Hepatocyte (in vitro differentiated cells): Measurements from ENCODE around the gene SLC9A2. TPM values are rescaled to one million over a fixed set of nuclear protein-coding genes. Genes with fewer than 3 reads are reported as not detected.

Source experiments
- DNase-seq: peaks from one replicate; pipeline ENCODE4 v3.0.0-alpha.2; 2016; ENCODE audit warnings: low spot score
- H2AFZ ChIP-seq: fragments of 200-600 bp; sonication (generic); 2 replicates; pipeline ENCODE4 v1.6.0; 2016; ENCODE audit warnings: antibody characterized with exemption, mild to moderate bottlenecking
- H3K27ac ChIP-seq: fragments of 200-600 bp; sonication (generic); 2 replicates; pipeline ENCODE4 v1.5.1; 2016; ENCODE audit warnings: mild to moderate bottlenecking
- H3K27me3 ChIP-seq: fragments of 200-600 bp; sonication (generic); 2 replicates; pipeline ENCODE4 v1.6.1; 2016
- H3K36me3 ChIP-seq: fragments of 200-600 bp; sonication (generic); replicated peaks from 2 replicates; pipeline ENCODE4 v1.5.1; 2016; ENCODE audit warnings: low read depth; ENCODE audit not compliant: insufficient read depth
- H3K4me1 ChIP-seq: fragments of 200-600 bp; sonication (generic); 2 replicates; pipeline ENCODE4 v1.5.1; 2016; ENCODE audit warnings: mild to moderate bottlenecking, moderate library complexity; ENCODE audit not compliant: insufficient read depth
- H3K4me2 ChIP-seq: fragments of 200-600 bp; sonication (generic); 2 replicates; pipeline ENCODE4 v1.6.0; 2016
- H3K4me3 ChIP-seq: fragments of 200-600 bp; sonication (generic); 2 replicates; pipeline ENCODE4 v1.5.1; 2016; ENCODE audit warnings: mild to moderate bottlenecking
- H3K79me2 ChIP-seq: fragments of 200-600 bp; sonication (generic); 2 replicates; pipeline ENCODE4 v1.6.0; 2017; ENCODE audit warnings: mild to moderate bottlenecking
- H3K9me2 ChIP-seq: fragments of 200-600 bp; sonication (generic); replicated peaks from 2 replicates; pipeline ENCODE4 v1.6.0; 2017; ENCODE audit warnings: mild to moderate bottlenecking; ENCODE audit not compliant: insufficient read depth
- H3K9me3 ChIP-seq: fragments of 200-600 bp; sonication (generic); 2 replicates; pipeline ENCODE4 v1.5.1; 2016; ENCODE audit warnings: low read depth, mild to moderate bottlenecking
- H4K20me1 ChIP-seq: fragments of 200-600 bp; sonication (generic); 2 replicates; pipeline ENCODE4 v1.6.0; 2016; ENCODE audit warnings: mild to moderate bottlenecking; ENCODE audit not compliant: insufficient read depth, poor library complexity, severe bottlenecking
- EZH2 ChIP-seq: fragments of 200-600 bp; sonication (generic); IDR thresholded peaks from 2 replicates; pipeline ENCODE4 v1.6.1; 2016; ENCODE audit warnings: antibody characterized with exemption, mild to moderate bottlenecking, borderline replicate concordance
- EZH2phosphoT487 ChIP-seq: fragments of 200-600 bp; sonication (generic); IDR thresholded peaks from one replicate; pipeline ENCODE4 v1.6.1; 2018; ENCODE audit warnings: antibody characterized with exemption, mild to moderate bottlenecking, low read depth, moderate library complexity; ENCODE audit not compliant: unreplicated experiment, severe bottlenecking
- WGBS: methylation state at CpG from one replicate; pipeline ENCODE4 v1.1.6; 2016; ENCODE audit warnings: low lambda C conversion rate; ENCODE audit errors: missing lambda C conversion rate; 5-methylcytosine and 5-hydroxymethylcytosine counted together
- polyA plus RNA-seq: library from polyadenylated mRNA; unstranded; fragments of >200 nt; fragmentation: Nextera tagmentation; extraction: Ambion mirVana; gene quantifications from 2 replicates; pipeline ENCODE4 v1.2.1, GENCODE V29; 2016
- total RNA-seq: library from RNA; depleted of rRNA; stranded (reverse); fragments of >200 nt; gene quantifications from 2 replicates; pipeline ENCODE4 v1.2.3, GENCODE V29; 2014
- TF ChIP-seq, protein P1 (sequence below): fragments of 200-600 bp; sonication (generic); IDR thresholded peaks from 2 replicates; pipeline ENCODE4 v1.5.1; 2016; ENCODE audit warnings: antibody characterized with exemption, mild to moderate bottlenecking; ENCODE audit not compliant: poor library complexity

SLC9A2 gene
- total and polyA plus RNA-seq, 2 experiments from 2014 or later, result 1.1 to 2.1 TPM

DNA sequence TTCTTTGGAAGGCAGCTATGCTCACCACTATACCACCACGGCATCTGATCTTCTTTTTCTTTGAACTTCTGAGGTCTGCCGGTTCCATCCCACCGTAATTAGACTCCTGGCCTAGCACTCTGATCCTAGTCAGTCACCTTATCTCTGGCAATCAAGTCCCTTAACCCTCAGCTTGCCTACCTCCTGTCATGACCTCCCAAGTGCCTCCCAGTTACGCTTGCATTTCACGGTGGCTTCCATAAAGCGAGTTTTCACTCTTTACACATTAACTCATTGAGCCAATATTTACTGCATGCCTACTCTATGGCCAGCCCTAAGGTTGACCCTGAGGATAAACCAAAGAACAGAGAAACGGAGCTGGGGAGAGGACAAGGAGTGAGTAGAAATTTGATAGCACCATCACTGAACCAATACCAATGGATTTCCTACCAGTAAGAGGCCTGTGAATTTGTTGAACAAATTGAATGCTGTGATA, 104.7 kb downstream of the SLC9A2 start:
- WGBS, result 41% methylated on average over 7 of the region's 7 CpGs
- Histone ChIP-seq H4K20me1 (no peaks in the 10 kb centered on the region), H3K4me2 (no peak overlapping the region), H3K4me3 (no peak overlapping the region), H3K36me3 (no peaks in the 10 kb centered on the region), H3K27ac (no peak overlapping the region), H3K9me3 (no peaks in the 10 kb centered on the region), H3K4me1 (no peaks in the 10 kb centered on the region), H3K9me2 (no peaks in the 10 kb centered on the region), H3K27me3 (no peaks in the 10 kb centered on the region), H2AFZ (no peak overlapping the region), H3K79me2 (no peaks in the 10 kb centered on the region)
- DNase-seq, result peak; percentile 10
- TF ChIP-seq, protein P1, sequence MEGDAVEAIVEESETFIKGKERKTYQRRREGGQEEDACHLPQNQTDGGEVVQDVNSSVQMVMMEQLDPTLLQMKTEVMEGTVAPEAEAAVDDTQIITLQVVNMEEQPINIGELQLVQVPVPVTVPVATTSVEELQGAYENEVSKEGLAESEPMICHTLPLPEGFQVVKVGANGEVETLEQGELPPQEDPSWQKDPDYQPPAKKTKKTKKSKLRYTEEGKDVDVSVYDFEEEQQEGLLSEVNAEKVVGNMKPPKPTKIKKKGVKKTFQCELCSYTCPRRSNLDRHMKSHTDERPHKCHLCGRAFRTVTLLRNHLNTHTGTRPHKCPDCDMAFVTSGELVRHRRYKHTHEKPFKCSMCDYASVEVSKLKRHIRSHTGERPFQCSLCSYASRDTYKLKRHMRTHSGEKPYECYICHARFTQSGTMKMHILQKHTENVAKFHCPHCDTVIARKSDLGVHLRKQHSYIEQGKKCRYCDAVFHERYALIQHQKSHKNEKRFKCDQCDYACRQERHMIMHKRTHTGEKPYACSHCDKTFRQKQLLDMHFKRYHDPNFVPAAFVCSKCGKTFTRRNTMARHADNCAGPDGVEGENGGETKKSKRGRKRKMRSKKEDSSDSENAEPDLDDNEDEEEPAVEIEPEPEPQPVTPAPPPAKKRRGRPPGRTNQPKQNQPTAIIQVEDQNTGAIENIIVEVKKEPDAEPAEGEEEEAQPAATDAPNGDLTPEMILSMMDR, result no peak
- TF ChIP-seq EZH2phosphoT487 (no peak), EZH2 (no peak)

DNA sequence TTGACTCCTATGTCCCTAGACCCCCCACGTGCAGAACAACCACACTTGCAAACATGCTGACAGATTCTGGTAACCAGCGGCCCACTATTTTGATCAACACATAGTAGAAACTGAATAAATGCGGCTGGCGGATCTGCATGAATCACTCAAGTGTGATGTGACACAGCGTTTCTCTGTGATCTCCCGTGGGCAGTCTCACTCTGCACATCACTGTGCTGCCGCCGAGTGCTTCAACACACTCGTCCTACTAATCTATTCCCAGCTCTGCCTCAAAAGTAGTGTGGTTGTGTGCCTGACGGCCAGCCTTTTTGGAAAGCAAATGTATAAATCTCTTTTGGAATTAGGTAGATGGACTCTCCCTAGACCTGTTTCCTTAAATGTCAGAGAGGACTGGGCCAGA, 105.2 kb downstream of the SLC9A2 start:
- 87% methylated on average over 10 of the region's 10 CpGs for WGBS
- no peaks in the 10 kb centered on the region for H3K9me2 ChIP-seq
- no peak overlapping the region for H3K4me2 ChIP-seq
- no peak overlapping the region for H3K4me3 ChIP-seq
- no peaks in the 10 kb centered on the region for H3K36me3 ChIP-seq
- H3K27ac ChIP-seq, result no peak overlapping the region
- no peaks in the 10 kb centered on the region for H3K9me3 ChIP-seq
- TF ChIP-seq EZH2 (no peak), EZH2phosphoT487 (no peak)
- TF ChIP-seq, protein P1, result no peak
- no peaks in the 10 kb centered on the region for H3K27me3 ChIP-seq
- H3K4me1 ChIP-seq, result no peaks in the 10 kb centered on the region
- no peak overlapping the region for H2AFZ ChIP-seq
- H4K20me1 ChIP-seq, result no peaks in the 10 kb centered on the region
- no peak for DNase-seq
- no peaks in the 10 kb centered on the region for H3K79me2 ChIP-seq

DNA sequence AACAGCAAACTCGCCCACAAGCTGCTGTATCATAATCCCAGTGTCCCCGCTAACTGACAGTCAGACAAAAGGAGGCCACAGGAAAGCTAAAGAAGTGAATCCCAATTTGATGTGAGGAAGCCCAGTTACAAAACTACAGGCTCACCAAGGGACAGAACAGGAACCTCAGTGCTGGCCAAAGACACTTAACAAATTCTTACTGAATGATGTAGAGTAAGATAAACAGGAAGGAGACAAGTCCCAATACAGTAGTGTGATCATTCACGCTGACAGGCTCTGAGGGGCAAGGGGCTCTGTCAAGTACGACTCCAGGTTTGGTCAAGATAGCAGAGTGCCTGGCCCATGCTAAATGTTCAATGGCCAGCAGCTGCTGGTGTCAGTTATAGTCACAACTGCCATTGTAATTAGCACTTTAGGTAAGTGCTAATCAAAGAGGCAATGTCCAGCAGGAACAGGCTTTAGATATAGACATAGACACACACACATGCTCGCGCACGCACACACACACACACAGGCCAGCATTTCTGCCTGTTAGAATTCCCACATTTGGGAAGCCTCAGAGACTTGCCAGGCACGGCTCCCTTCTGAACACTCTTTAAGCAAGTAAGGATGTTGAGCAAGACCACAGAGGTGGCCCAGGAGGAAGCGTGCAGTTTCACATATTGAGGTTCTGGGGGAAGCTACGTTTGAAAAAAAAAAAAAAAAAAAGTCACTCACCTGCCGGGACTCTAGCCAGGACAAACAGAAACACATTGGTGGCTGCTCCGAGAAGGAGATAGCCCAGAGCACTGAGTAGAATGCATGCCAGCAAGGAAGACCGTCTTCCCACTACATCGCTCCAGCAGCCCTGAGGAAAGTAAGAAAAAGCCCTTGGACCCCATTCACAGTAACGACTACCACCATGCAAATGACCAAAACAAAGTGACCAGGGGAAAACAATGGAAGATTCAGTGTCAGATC, 107.1 kb downstream of the SLC9A2 start:
- WGBS, result 83% methylated on average over 15 of the region's 15 CpGs
- H3K4me3 ChIP-seq, result no peak overlapping the region
- H3K27ac ChIP-seq, result no peak overlapping the region
- H4K20me1 ChIP-seq, result no peaks in the 10 kb centered on the region
- H3K36me3 ChIP-seq, result no peaks in the 10 kb centered on the region
- TF ChIP-seq, protein P1, result no peak
- TF ChIP-seq EZH2, result no peak
- TF ChIP-seq EZH2phosphoT487, result no peak
- H3K27me3 ChIP-seq, result no peaks in the 10 kb centered on the region
- no peak for DNase-seq
- H3K9me2 ChIP-seq, result no peaks in the 10 kb centered on the region
- H3K4me1 ChIP-seq, result no peaks in the 10 kb centered on the region
- no peaks in the 10 kb centered on the region for H3K9me3 ChIP-seq
- H2AFZ ChIP-seq, result no peak overlapping the region
- no peak overlapping the region for H3K4me2 ChIP-seq
- H3K79me2 ChIP-seq, result peaks cover 2% of the 10 kb centered on the region
